SH-SY5Y (cell line): ENCODE measurements around the gene B3GAT1.

Experiments
- GATA2 ChIP-seq: IDR thresholded peaks from 2 replicates; pipeline ENCODE4 v1.6.1; 2011; ENCODE audit warnings: mild to moderate bottlenecking, low read depth, low read length
- GATA3 ChIP-seq: IDR thresholded peaks from 2 replicates; pipeline ENCODE4 v1.6.1; 2011; ENCODE audit warnings: low read depth, mild to moderate bottlenecking, low read length, moderate library complexity

The B3GAT1 gene

GRCh38 chr11:134447696-134448095, 35.7 kb upstream of the B3GAT1 start:
- TF ChIP-seq GATA2 (no peak), GATA3 (no peak)

GRCh38 chr11:134445601-134446325, 33.7 kb upstream of the B3GAT1 start:
- TF ChIP-seq GATA3 (no peak), GATA2 (peak; percentile 89)

GRCh38 chr11:134443246-134443645, 31.2 kb upstream of the B3GAT1 start:
- TF ChIP-seq GATA3: no peak
- no peak for TF ChIP-seq GATA2

GRCh38 chr11:134442246-134442645, 30.2 kb upstream of the B3GAT1 start:
- no peak for TF ChIP-seq GATA2
- no peak for TF ChIP-seq GATA3

- no peak for TF ChIP-seq GATA2
- no peak for TF ChIP-seq GATA3
Observed at GRCh38 chr11:134441706-134442105, 29.7 kb upstream of the B3GAT1 start.

GRCh38 chr11:134441281-134441680, 29.2 kb upstream of the B3GAT1 start:
- TF ChIP-seq GATA3 (no peak), GATA2 (no peak)

GRCh38 chr11:134440851-134441250, 28.8 kb upstream of the B3GAT1 start:
- TF ChIP-seq GATA2 (no peak), GATA3 (no peak)

- no peak for TF ChIP-seq GATA2
- no peak for TF ChIP-seq GATA3
Observed at GRCh38 chr11:134438542-134439537, 26.8 kb upstream of the B3GAT1 start.

GRCh38 chr11:134437821-134438220, 25.8 kb upstream of the B3GAT1 start:
- TF ChIP-seq GATA2 (no peak), GATA3 (no peak)

GRCh38 chr11:134436781-134437180, 24.7 kb upstream of the B3GAT1 start:
- no peak for TF ChIP-seq GATA2
- no peak for TF ChIP-seq GATA3

GRCh38 chr11:134433806-134434205, 21.8 kb upstream of the B3GAT1 start:
- TF ChIP-seq GATA3: no peak
- TF ChIP-seq GATA2: no peak

GRCh38 chr11:134433251-134433650, 21.2 kb upstream of the B3GAT1 start:
- no peak for TF ChIP-seq GATA3
- TF ChIP-seq GATA2: no peak

- no peak for TF ChIP-seq GATA3
- TF ChIP-seq GATA2: no peak
Observed at GRCh38 chr11:134432776-134433175, 20.7 kb upstream of the B3GAT1 start.

GRCh38 chr11:134429106-134429505, 17.1 kb upstream of the B3GAT1 start:
- TF ChIP-seq GATA3: no peak
- TF ChIP-seq GATA2: no peak
